Astrocyte (in vitro differentiated cells and primary cell): ENCODE measurements around the gene FA2H. TPM values are rescaled to one million over a fixed set of nuclear protein-coding genes. Genes with fewer than 3 reads are reported as not detected.

Experiments used
- DNase-seq: peaks from one replicate; pipeline ENCODE4 v3.0.0-alpha.2; 2010; ENCODE audit warnings: low read depth
- FAIRE-seq: peaks from 2 replicates; lab custom pipeline; 2011; peaks lifted over from hg19 to GRCh38; lab: Jason Lieb, UNC
- H2AFZ ChIP-seq: 2 replicates; pipeline ENCODE4 v1.6.0; 2012; ENCODE audit warnings: low read depth, low read length, inconsistent platforms
- H3K27ac ChIP-seq: 2 replicates; pipeline ENCODE4 v1.5.1; 2011; ENCODE audit warnings: low read depth, low read length, inconsistent platforms
- H3K27me3 ChIP-seq: 2 replicates; pipeline ENCODE4 v1.6.0; 2011; ENCODE audit warnings: low read length, inconsistent platforms; ENCODE audit not compliant: insufficient read depth
- H3K36me3 ChIP-seq: 2 replicates; pipeline ENCODE4 v1.5.1; 2011; ENCODE audit warnings: low read length, inconsistent platforms; ENCODE audit not compliant: insufficient read depth
- H3K4me1 ChIP-seq: 2 replicates; pipeline ENCODE4 v1.5.1; 2011; ENCODE audit warnings: low read length, inconsistent platforms; ENCODE audit not compliant: insufficient read depth
- H3K4me2 ChIP-seq: 2 replicates; pipeline ENCODE4 v1.6.0; 2012; ENCODE audit warnings: low read length, inconsistent platforms
- H3K4me3 ChIP-seq: 2 replicates; pipeline ENCODE4 v1.5.1; 2011; ENCODE audit warnings: low read depth, mild to moderate bottlenecking, low read length, inconsistent platforms; ENCODE audit not compliant: insufficient read depth
- H3K79me2 ChIP-seq: 2 replicates; pipeline ENCODE4 v1.6.0; 2012; ENCODE audit warnings: mild to moderate bottlenecking, low read length, inconsistent platforms; ENCODE audit not compliant: insufficient read depth
- H3K9ac ChIP-seq: 2 replicates; pipeline ENCODE4 v1.6.0; 2012; ENCODE audit warnings: mild to moderate bottlenecking, low read length, inconsistent platforms
- H3K9me3 ChIP-seq: 2 replicates; pipeline ENCODE4 v1.5.1; 2012; ENCODE audit warnings: low read depth, mild to moderate bottlenecking, low read length, inconsistent platforms; ENCODE audit not compliant: insufficient read depth
- H4K20me1 ChIP-seq: 2 replicates; pipeline ENCODE4 v1.6.0; 2012; ENCODE audit warnings: low read length, inconsistent platforms; ENCODE audit not compliant: insufficient read depth
- H3K27ac Mint-ChIP-seq: one replicate; pipeline ENCODE4 v1.8.0; 2021; ENCODE audit warnings: mild to moderate bottlenecking, mixed read lengths; ENCODE audit not compliant: unreplicated experiment
- H3K27me3 Mint-ChIP-seq: one replicate; pipeline ENCODE4 v1.8.0; 2021; ENCODE audit warnings: low read depth, mixed read lengths; ENCODE audit not compliant: unreplicated experiment
- H3K36me3 Mint-ChIP-seq: one replicate; pipeline ENCODE4 v1.8.0; 2021; ENCODE audit warnings: low read depth, mixed read lengths; ENCODE audit not compliant: unreplicated experiment
- H3K4me1 Mint-ChIP-seq: one replicate; pipeline ENCODE4 v1.8.0; 2021; ENCODE audit warnings: low read depth, mixed read lengths; ENCODE audit not compliant: unreplicated experiment
- H3K4me3 Mint-ChIP-seq: one replicate; pipeline ENCODE4 v1.8.0; 2021; ENCODE audit warnings: mild to moderate bottlenecking, moderate library complexity, mixed read lengths; ENCODE audit not compliant: unreplicated experiment
- H3K9me3 Mint-ChIP-seq: one replicate; pipeline ENCODE4 v1.8.0; 2021; ENCODE audit warnings: mild to moderate bottlenecking, mixed read lengths; ENCODE audit not compliant: unreplicated experiment
- CTCF ChIP-seq: IDR thresholded peaks from 2 replicates; pipeline ENCODE4 v1.5.1; 2011; ENCODE audit warnings: low read depth, mild to moderate bottlenecking, inconsistent platforms, low read length, moderate library complexity; ENCODE audit not compliant: insufficient read depth
- EZH2 ChIP-seq: IDR thresholded peaks from 2 replicates; pipeline ENCODE4 v1.6.1; 2012; ENCODE audit warnings: mild to moderate bottlenecking, low read length, inconsistent platforms; ENCODE audit not compliant: insufficient read depth
- total RNA-seq: library from RNA; stranded (reverse); gene quantifications from 2 replicates; pipeline ENCODE4 v1.2.1, GENCODE V29; 2021

The FA2H gene
- total RNA-seq, 1 donor from 2014 or later = 0.14 TPM

DNA sequence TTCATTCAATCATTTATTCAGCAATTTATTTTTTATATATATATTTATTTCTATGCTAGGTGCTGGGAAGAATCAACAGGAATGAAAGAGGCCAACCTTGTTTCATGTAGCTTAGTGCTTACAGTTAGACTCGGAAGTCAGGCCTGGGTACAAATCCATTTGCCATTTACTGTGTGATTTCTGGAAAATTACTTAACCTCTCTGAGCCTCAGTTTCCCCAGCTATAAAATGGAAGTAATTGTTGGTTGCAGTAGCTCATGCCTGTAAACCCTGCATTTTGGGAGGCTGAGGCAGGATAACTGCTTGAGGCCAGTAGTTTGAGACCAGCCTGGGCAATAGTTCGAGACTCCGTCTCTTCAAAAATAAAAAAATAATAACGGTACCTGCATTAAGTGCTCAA is 46.7 kb downstream of the FA2H start:
- Mint-ChIP-seq H3K9me3 (peaks cover 10% of the 10 kb centered on the region), H3K36me3 (peaks cover 5% of the 10 kb centered on the region), H3K27me3 (peaks cover 12% of the 10 kb centered on the region), H3K4me1 (peaks cover 7% of the 10 kb centered on the region), H3K27ac (no peak overlapping the region), H3K4me3 (no peak overlapping the region)
- Histone ChIP-seq H3K36me3 (no peaks in the 10 kb centered on the region), H3K4me2 (no peak overlapping the region), H3K4me3 (no peak overlapping the region), H2AFZ (no peak overlapping the region), H4K20me1 (no peaks in the 10 kb centered on the region), H3K27me3 (no peaks in the 10 kb centered on the region), H3K9ac (no peak overlapping the region), H3K4me1 (peaks cover 11% of the 10 kb centered on the region), H3K27ac (no peak overlapping the region), H3K9me3 (peaks cover 4% of the 10 kb centered on the region), H3K79me2 (no peaks in the 10 kb centered on the region)
- FAIRE-seq (no peak), DNase-seq (no peak)
- TF ChIP-seq CTCF = no peak
- TF ChIP-seq EZH2 = no peak

DNA sequence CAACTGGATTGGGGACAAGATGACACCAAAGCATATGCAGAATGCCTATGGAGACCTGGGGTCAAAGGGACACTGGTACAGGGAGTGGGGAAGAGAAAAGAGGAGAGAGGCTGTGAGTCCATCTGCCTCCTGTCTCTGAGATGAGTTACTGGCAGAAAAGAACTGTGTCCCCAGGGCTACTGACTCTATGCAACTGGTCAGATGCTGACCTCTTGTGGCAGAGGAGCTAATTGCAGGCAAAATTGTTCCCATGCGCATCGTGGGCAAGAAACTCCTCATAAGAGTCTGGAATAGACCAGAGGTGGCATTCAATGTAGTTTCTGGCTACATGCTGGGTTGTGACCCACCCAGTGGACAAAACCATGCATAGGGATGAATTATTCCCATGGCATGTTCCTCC is 47.9 kb downstream of the FA2H start:
- DNase-seq = no peak

More for the DNA sequence above, 47.9 kb downstream of the FA2H start:
- peaks cover 10% of the 10 kb centered on the region for H3K9me3 Mint-ChIP-seq
- Histone ChIP-seq H3K79me2 (no peaks in the 10 kb centered on the region), H3K9me3 (peaks cover 4% of the 10 kb centered on the region), H3K4me3 (no peak overlapping the region), H3K27me3 (no peaks in the 10 kb centered on the region), H4K20me1 (no peaks in the 10 kb centered on the region), H3K4me2 (no peak overlapping the region), H2AFZ (no peak overlapping the region), H3K36me3 (no peaks in the 10 kb centered on the region), H3K9ac (no peak overlapping the region), H3K4me1 (peaks cover 11% of the 10 kb centered on the region), H3K27ac (no peak overlapping the region)
- H3K4me3 Mint-ChIP-seq = no peak overlapping the region
- H3K36me3 Mint-ChIP-seq = peaks cover 5% of the 10 kb centered on the region
- no peak for FAIRE-seq
- peaks cover 7% of the 10 kb centered on the region for H3K4me1 Mint-ChIP-seq
- no peak overlapping the region for H3K27ac Mint-ChIP-seq
- TF ChIP-seq EZH2 (no peak), CTCF (peak; percentile 38)
- H3K27me3 Mint-ChIP-seq = peaks cover 12% of the 10 kb centered on the region
